Activated CD4-positive, alpha-beta memory T cell treated with anti-CD3 and anti-CD28 coated beads, Interleukin-2, amount 10 ng/mL, durations not matched to agents 7 days and 5 days (primary cell): ENCODE measurements around the gene LRRC4C. TPM values are rescaled to one million over a fixed set of nuclear protein-coding genes. Genes with fewer than 3 reads are reported as not detected.

Experiments used
- CTCF ChIA-PET: fragments of 350-600 bp; sonication (Branson Sonifier 250); formaldehyde crosslinking; loops from one replicate; lab custom pipeline; 2021; ENCODE audit warnings: antibody characterized with exemption, inconsistent platforms; lab: Charles Lee
- POLR2A ChIA-PET: fragments of 350-600 bp; sonication (Branson Sonifier 250); formaldehyde crosslinking; loops from one replicate; lab custom pipeline; 2021; ENCODE audit warnings: antibody characterized with exemption; lab: Charles Lee
- DNase-seq: peaks from one replicate; pipeline ENCODE4 v3.0.0-alpha.2; 2020
- H3K27ac Mint-ChIP-seq: one replicate; pipeline ENCODE4 v1.8.0; 2021; ENCODE audit warnings: mild to moderate bottlenecking, mixed read lengths
- H3K27me3 Mint-ChIP-seq: one replicate; pipeline ENCODE4 v1.8.0; 2021; ENCODE audit warnings: mixed read lengths
- H3K36me3 Mint-ChIP-seq: one replicate; pipeline ENCODE4 v1.8.0; 2021; ENCODE audit warnings: low read depth, mixed read lengths
- H3K4me1 Mint-ChIP-seq: one replicate; pipeline ENCODE4 v1.8.0; 2021; ENCODE audit warnings: mixed read lengths
- H3K4me3 Mint-ChIP-seq: one replicate; pipeline ENCODE4 v1.8.0; 2021; ENCODE audit warnings: mild to moderate bottlenecking, mixed read lengths
- H3K9me3 Mint-ChIP-seq: one replicate; pipeline ENCODE4 v1.8.0; 2021; ENCODE audit warnings: mixed read lengths
- total RNA-seq, 2 experiments: library from RNA; stranded (reverse); gene quantifications; one replicate each; pipeline ENCODE4 v1.2.3, GENCODE V29; 2021

LRRC4C gene
- total RNA-seq, 2 experiments from 2014 or later, result not detected

- Mint-ChIP-seq H3K4me1 (no peaks in the 10 kb centered on the region), H3K27ac (no peak overlapping the region), H3K9me3 (no peaks in the 10 kb centered on the region), H3K36me3 (no peaks in the 10 kb centered on the region), H3K4me3 (no peak overlapping the region), H3K27me3 (no peaks in the 10 kb centered on the region)
- no peak for DNase-seq
- CTCF ChIA-PET, result no interaction called here
- POLR2A ChIA-PET, result no interaction called here
Measured at GRCh38 chr11:40286137-40286536, 1173.3 kb downstream of the LRRC4C start.

- H3K9me3 Mint-ChIP-seq, result no peaks in the 10 kb centered on the region
- no peak overlapping the region for H3K4me3 Mint-ChIP-seq
- H3K36me3 Mint-ChIP-seq, result no peaks in the 10 kb centered on the region
- ChIA-PET POLR2A (no interaction called here), CTCF (no interaction called here)
- H3K4me1 Mint-ChIP-seq, result no peaks in the 10 kb centered on the region
- no peaks in the 10 kb centered on the region for H3K27me3 Mint-ChIP-seq
- no peak for DNase-seq
- H3K27ac Mint-ChIP-seq, result no peak overlapping the region
Measured at GRCh38 chr11:40285558-40285957, 1173.9 kb downstream of the LRRC4C start.

GRCh38 chr11:40281052-40281580 lies 1178.3 kb downstream of the LRRC4C start:
- Mint-ChIP-seq H3K27ac (no peak overlapping the region), H3K4me1 (no peaks in the 10 kb centered on the region), H3K4me3 (no peak overlapping the region), H3K36me3 (no peaks in the 10 kb centered on the region), H3K9me3 (peaks cover 7% of the 10 kb centered on the region), H3K27me3 (no peaks in the 10 kb centered on the region)
- ChIA-PET CTCF (no interaction called here), POLR2A (no interaction called here)
- no peak for DNase-seq

- CTCF ChIA-PET, result no interaction called here
- H3K36me3 Mint-ChIP-seq, result no peaks in the 10 kb centered on the region
- H3K9me3 Mint-ChIP-seq, result peaks cover 7% of the 10 kb centered on the region
- no peak overlapping the region for H3K27ac Mint-ChIP-seq
- DNase-seq, result no peak
- H3K4me1 Mint-ChIP-seq, result no peaks in the 10 kb centered on the region
- POLR2A ChIA-PET, result no interaction called here
- no peak overlapping the region for H3K4me3 Mint-ChIP-seq
- no peaks in the 10 kb centered on the region for H3K27me3 Mint-ChIP-seq
Measured at GRCh38 chr11:40280159-40281051, 1179.0 kb downstream of the LRRC4C start.

- ChIA-PET CTCF (no interaction called here), POLR2A (no interaction called here)
- Mint-ChIP-seq H3K4me1 (no peaks in the 10 kb centered on the region), H3K27me3 (no peaks in the 10 kb centered on the region), H3K4me3 (no peak overlapping the region), H3K27ac (no peak overlapping the region), H3K36me3 (no peaks in the 10 kb centered on the region), H3K9me3 (peaks cover 7% of the 10 kb centered on the region)
- no peak for DNase-seq
Measured at GRCh38 chr11:40276960-40277359, 1182.5 kb downstream of the LRRC4C start.

GRCh38 chr11:40274017-40274416 lies 1185.4 kb downstream of the LRRC4C start:
- H3K27ac Mint-ChIP-seq, result no peak overlapping the region
- H3K36me3 Mint-ChIP-seq, result no peaks in the 10 kb centered on the region
- no peaks in the 10 kb centered on the region for H3K4me1 Mint-ChIP-seq
- H3K27me3 Mint-ChIP-seq, result no peaks in the 10 kb centered on the region
- CTCF ChIA-PET, result no interaction called here
- no peak overlapping the region for H3K4me3 Mint-ChIP-seq
- DNase-seq, result no peak
- POLR2A ChIA-PET, result no interaction called here
- H3K9me3 Mint-ChIP-seq, result peaks cover 7% of the 10 kb centered on the region

- CTCF ChIA-PET, result no interaction called here
- DNase-seq, result no peak
- POLR2A ChIA-PET, result no interaction called here
- Mint-ChIP-seq H3K27ac (no peak overlapping the region), H3K27me3 (no peaks in the 10 kb centered on the region), H3K36me3 (no peaks in the 10 kb centered on the region), H3K4me3 (no peak overlapping the region), H3K9me3 (peaks cover 7% of the 10 kb centered on the region), H3K4me1 (no peaks in the 10 kb centered on the region)
Measured at GRCh38 chr11:40273192-40273732, 1186.2 kb downstream of the LRRC4C start.

GRCh38 chr11:40271361-40271760 lies 1188.1 kb downstream of the LRRC4C start:
- ChIA-PET CTCF (no interaction called here), POLR2A (no interaction called here)
- H3K4me1 Mint-ChIP-seq, result no peaks in the 10 kb centered on the region
- DNase-seq, result no peak
- H3K27ac Mint-ChIP-seq, result no peak overlapping the region
- peaks cover 2% of the 10 kb centered on the region for H3K9me3 Mint-ChIP-seq
- no peaks in the 10 kb centered on the region for H3K27me3 Mint-ChIP-seq
- no peak overlapping the region for H3K4me3 Mint-ChIP-seq
- no peaks in the 10 kb centered on the region for H3K36me3 Mint-ChIP-seq

GRCh38 chr11:40269865-40270264 lies 1189.6 kb downstream of the LRRC4C start:
- Mint-ChIP-seq H3K4me1 (no peaks in the 10 kb centered on the region), H3K36me3 (no peaks in the 10 kb centered on the region), H3K4me3 (no peak overlapping the region), H3K27ac (no peak overlapping the region), H3K27me3 (no peaks in the 10 kb centered on the region), H3K9me3 (peaks cover 2% of the 10 kb centered on the region)
- no peak for DNase-seq
- POLR2A ChIA-PET, result no interaction called here
- CTCF ChIA-PET, result no interaction called here

GRCh38 chr11:40268551-40268950 lies 1190.9 kb downstream of the LRRC4C start:
- Mint-ChIP-seq H3K36me3 (no peaks in the 10 kb centered on the region), H3K27me3 (no peaks in the 10 kb centered on the region), H3K4me1 (no peaks in the 10 kb centered on the region), H3K27ac (no peak overlapping the region), H3K9me3 (peaks cover 2% of the 10 kb centered on the region), H3K4me3 (no peak overlapping the region)
- DNase-seq, result no peak
- ChIA-PET CTCF (no interaction called here), POLR2A (no interaction called here)

- ChIA-PET CTCF (no interaction called here), POLR2A (no interaction called here)
- Mint-ChIP-seq H3K27me3 (no peaks in the 10 kb centered on the region), H3K36me3 (no peaks in the 10 kb centered on the region), H3K27ac (no peak overlapping the region), H3K9me3 (no peaks in the 10 kb centered on the region), H3K4me3 (no peak overlapping the region), H3K4me1 (no peaks in the 10 kb centered on the region)
- no peak for DNase-seq
Measured at GRCh38 chr11:40255457-40255856, 1204.0 kb downstream of the LRRC4C start.

- Mint-ChIP-seq H3K4me1 (no peaks in the 10 kb centered on the region), H3K36me3 (no peaks in the 10 kb centered on the region), H3K27ac (no peak overlapping the region), H3K9me3 (no peaks in the 10 kb centered on the region), H3K4me3 (no peak overlapping the region), H3K27me3 (no peaks in the 10 kb centered on the region)
- ChIA-PET CTCF (no interaction called here), POLR2A (no interaction called here)
- DNase-seq, result no peak
Measured at GRCh38 chr11:40253166-40253565, 1206.3 kb downstream of the LRRC4C start.

- ChIA-PET CTCF (no interaction called here), POLR2A (no interaction called here)
- no peak overlapping the region for H3K27ac Mint-ChIP-seq
- H3K36me3 Mint-ChIP-seq, result no peaks in the 10 kb centered on the region
- H3K4me3 Mint-ChIP-seq, result no peak overlapping the region
- no peaks in the 10 kb centered on the region for H3K4me1 Mint-ChIP-seq
- H3K9me3 Mint-ChIP-seq, result peaks cover 2% of the 10 kb centered on the region
- no peaks in the 10 kb centered on the region for H3K27me3 Mint-ChIP-seq
- no peak for DNase-seq
Measured at GRCh38 chr11:40252236-40252635, 1207.2 kb downstream of the LRRC4C start.

GRCh38 chr11:40246983-40247382 lies 1212.5 kb downstream of the LRRC4C start:
- H3K36me3 Mint-ChIP-seq, result no peaks in the 10 kb centered on the region
- no peaks in the 10 kb centered on the region for H3K27me3 Mint-ChIP-seq
- ChIA-PET POLR2A (no interaction called here), CTCF (no interaction called here)
- no peak for DNase-seq
- no peaks in the 10 kb centered on the region for H3K4me1 Mint-ChIP-seq
- no peak overlapping the region for H3K27ac Mint-ChIP-seq
- no peak overlapping the region for H3K4me3 Mint-ChIP-seq
- H3K9me3 Mint-ChIP-seq, result peaks cover 5% of the 10 kb centered on the region
